ENCODE results near the gene KHNYN. TPM values are rescaled to one million over a fixed set of nuclear protein-coding genes. Genes with fewer than 3 reads are reported as not detected.

KHNYN gene
- total RNA-seq = 46.6 and 61.7 TPM in 2 replicates

DNA sequence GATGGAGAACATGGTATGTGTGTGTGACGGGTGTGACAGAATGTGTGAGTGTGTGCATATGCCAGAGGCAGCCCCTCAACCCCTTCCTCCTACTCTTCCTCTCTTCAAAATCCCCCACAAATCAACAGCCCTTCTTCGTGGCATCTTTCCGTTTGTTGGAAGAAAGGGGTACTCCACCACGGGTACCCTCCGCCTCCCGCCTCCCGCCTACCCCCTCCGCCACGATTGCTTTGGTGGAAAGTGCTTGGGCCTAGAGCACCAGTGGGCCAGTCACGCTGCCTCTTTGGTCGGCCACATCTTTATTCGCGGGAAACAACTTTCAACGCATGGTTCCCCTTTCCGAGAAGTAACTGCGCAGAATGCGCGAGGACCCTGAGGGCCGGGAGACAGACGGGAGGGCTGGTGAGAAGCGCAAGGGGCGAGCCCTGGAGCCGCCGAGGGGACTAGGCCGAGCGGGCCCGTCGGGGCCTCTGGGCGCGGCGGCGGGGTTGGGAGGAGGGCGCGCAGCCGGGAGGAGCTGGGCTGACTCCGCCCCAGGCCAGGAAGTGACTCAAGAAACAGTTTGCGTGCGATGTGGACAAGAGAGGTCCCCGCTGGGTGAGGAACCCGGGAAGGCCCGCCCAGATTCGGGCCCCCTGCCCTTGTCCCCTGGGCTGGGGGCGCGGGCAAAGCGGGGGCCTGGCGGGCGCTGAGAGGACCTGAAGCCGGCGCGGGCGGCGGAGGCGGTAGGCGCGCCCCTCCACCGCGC lies at the start of gene KHNYN, which contains the start of gene CBLN3:
TSS of gene KHNYN (plus strand) at position 560 of the 748 bp plus-strand sequence. CDS start 777 bp downstream, outside the sequence.
TSS of gene CBLN3 (minus strand) at position 274 of the 748 bp plus-strand sequence. CDS start 614 bp downstream, outside the sequence.

DNA sequence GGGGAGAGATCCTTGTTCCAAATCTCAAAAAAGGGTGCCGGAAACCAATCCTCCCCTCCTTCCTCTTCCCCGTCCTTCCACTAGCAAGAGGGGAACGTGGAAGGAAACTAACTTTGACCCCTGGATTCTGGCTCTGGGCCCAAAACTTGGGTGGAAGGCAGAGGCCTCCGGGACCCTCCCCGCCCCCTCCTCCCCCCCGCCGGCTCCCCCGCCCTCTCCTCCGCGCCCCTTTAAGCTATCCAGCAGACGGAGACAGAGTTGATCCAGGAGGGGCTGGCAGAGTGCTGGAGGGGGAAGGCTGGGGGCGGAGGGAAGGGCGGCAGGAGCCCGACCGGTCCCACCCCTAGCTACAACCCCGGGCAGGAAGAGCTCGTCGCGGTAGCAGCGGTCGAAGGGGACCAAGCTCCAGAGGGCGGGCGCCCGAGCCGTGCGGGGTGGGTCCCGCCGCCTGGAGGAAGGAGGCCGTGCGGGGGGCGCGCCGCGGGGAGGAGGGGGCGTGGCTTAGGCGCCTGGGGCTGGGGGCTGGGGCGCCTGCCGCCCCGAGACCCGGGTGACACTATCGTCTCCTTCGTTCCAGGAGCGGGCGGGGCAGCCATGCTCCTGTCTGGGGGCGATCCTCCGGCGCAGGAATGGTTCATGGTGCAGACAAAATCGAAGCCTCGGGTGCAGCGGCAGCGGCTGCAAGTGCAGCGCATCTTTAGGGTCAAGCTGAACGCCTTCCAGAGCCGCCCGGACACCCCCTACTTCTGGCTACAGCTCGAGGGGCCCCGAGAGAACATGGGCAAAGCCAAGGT lies 30.9 kb upstream of the KHNYN start, which contains the start of gene NYNRIN:
TSS of gene NYNRIN (plus strand) at position 351 of the 794 bp plus-strand sequence. CDS start at position 595, 244 bp downstream.

DNA sequence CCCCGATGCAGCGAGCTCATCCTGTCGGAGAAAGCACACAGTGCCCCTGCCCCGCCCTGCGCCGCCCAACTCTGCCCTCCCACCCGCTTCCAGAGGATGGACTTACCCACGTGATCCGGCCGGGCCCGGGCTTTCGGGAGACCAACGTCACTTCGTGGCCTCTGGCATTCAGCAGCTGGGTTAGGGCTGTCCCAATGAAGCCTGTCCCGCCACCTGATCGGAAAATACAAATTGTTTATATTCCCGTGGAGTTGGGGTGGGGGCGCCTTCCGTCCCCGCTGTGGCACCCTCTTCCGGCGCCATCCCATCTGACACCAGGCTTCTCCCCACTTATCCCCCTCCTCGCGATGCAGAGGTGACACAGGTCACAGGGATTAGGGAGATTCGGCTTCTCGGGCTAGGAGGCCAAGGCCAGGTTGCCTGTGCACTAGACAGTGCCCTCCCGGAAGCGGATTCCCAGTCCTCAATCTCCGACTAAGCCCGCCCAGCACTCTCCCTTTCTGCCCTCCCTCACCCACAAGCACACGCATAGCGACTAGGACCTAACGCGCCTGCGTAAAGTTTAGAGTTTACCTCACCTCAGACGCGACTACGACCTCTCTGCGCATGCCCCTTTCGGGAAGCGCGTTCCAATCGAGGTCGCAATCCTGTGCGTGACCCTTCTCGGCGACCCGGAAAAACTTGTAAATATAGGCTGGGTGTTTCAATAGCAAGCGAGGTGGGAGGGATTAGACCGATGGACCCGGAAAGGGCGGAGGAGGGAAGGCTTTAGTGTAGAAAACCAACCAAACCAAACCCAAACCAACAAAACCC lies 12.7 kb downstream of the KHNYN start, which contains the start of gene SDR39U1:
TSS of gene SDR39U1 (minus strand) at position 537 of the 813 bp plus-strand sequence. CDS start at position 530, 7 bp downstream.

Other genes with a start within 250 kb of the KHNYN start
- 51.3 and 58.8 TPM in 2 replicates for gene IPO4, start 241.1 kb upstream of the KHNYN start, total RNA-seq
- 53.6 and 62.3 TPM in 2 replicates for gene TM9SF1, start 234.5 kb upstream of the KHNYN start, total RNA-seq
- 0.10 TPM in 1 of 2 replicates, not detected in the other for gene TSSK4, start 224.3 kb upstream of the KHNYN start, total RNA-seq
- gene CHMP4A, start 216.5 kb upstream of the KHNYN start, total RNA-seq = 25.6 and 33.3 TPM in 2 replicates
- gene MDP1, start 213.9 kb upstream of the KHNYN start, total RNA-seq = 9.1 TPM in 2 replicates
- 128 and 131 TPM in 2 replicates for gene NEDD8, start 197.6 kb upstream of the KHNYN start, total RNA-seq
- 67.4 and 69.9 TPM in 2 replicates for gene GMPR2, start 197.0 kb upstream of the KHNYN start, total RNA-seq
- 55.5 and 59.4 TPM in 2 replicates for gene TINF2, start 187.3 kb upstream of the KHNYN start, total RNA-seq
- gene TGM1, start 166.8 kb upstream of the KHNYN start, total RNA-seq = 0.98 and 1.8 TPM in 2 replicates
- 35.1 and 45.1 TPM in 2 replicates for gene RABGGTA, start 158.4 kb upstream of the KHNYN start, total RNA-seq
- 12.4 and 21.6 TPM in 2 replicates for gene DHRS1, start 130.2 kb upstream of the KHNYN start, total RNA-seq
- 32.3 and 34.9 TPM in 2 replicates for gene NOP9, start 130.1 kb upstream of the KHNYN start, total RNA-seq
- gene CIDEB, start 122.0 kb upstream of the KHNYN start, total RNA-seq = 1.6 and 3.0 TPM in 2 replicates
- gene LTB4R2, start 119.8 kb upstream of the KHNYN start, total RNA-seq = 6.5 and 10.6 TPM in 2 replicates
- 2.9 and 3.2 TPM in 2 replicates for gene LTB4R, start 118.5 kb upstream of the KHNYN start, total RNA-seq
- 55.1 and 90.2 TPM in 2 replicates for gene ADCY4, start 94.9 kb upstream of the KHNYN start, total RNA-seq
- 4.2 and 4.9 TPM in 2 replicates for gene RIPK3, start 90.0 kb upstream of the KHNYN start, total RNA-seq
- gene NFATC4, start 61.8 kb upstream of the KHNYN start, total RNA-seq = 11.4 and 20.0 TPM in 2 replicates
- gene NYNRIN, start 31.0 kb upstream of the KHNYN start, total RNA-seq = 14.6 and 28.7 TPM in 2 replicates
- gene CBLN3, start 286 bp upstream of the KHNYN start, total RNA-seq = 1.2 and 1.3 TPM in 2 replicates
- gene SDR39U1, start 12.8 kb downstream of the KHNYN start, total RNA-seq = 15.0 and 15.8 TPM in 2 replicates
- gene CMA1, start 78.3 kb downstream of the KHNYN start, total RNA-seq = not detected in 2 replicates
- gene CTSG, start 146.3 kb downstream of the KHNYN start, total RNA-seq = not detected in 2 replicates
- gene GZMH, start 179.7 kb downstream of the KHNYN start, total RNA-seq = not detected in 2 replicates
- gene GZMB, start 204.2 kb downstream of the KHNYN start, total RNA-seq = not detected in 2 replicates